ENCODE measurements around the gene ZNF335.
"Not testable (repeated sequence)": the region's sequence is repeated elsewhere in the genome, so short reads cannot be mapped to it uniquely, and the experiment has no call there.

The ZNF335 gene

GRCh38 chr20:45970646-45971424 is 1.2 kb downstream of the ZNF335 start:
- peak in 1 of 3 experiments; percentile 12 for DNase-seq (ENCODE audit: low read depth in 2 of 3, low spot score in 2 of 3)

- no peak for DNase-seq (ENCODE audit: low read depth in 2 of 3, low spot score in 2 of 3)
Observed at GRCh38 chr20:45969712-45970634, 2.0 kb downstream of the ZNF335 start.

GRCh38 chr20:45968801-45969711 is 2.9 kb downstream of the ZNF335 start:
- no peak for DNase-seq (ENCODE audit: low read depth in 2 of 3, low spot score in 2 of 3)

GRCh38 chr20:45968081-45968671 is 3.8 kb downstream of the ZNF335 start:
- DNase-seq (ENCODE audit: low read depth in 2 of 3, low spot score in 2 of 3), result no peak

- DNase-seq (ENCODE audit: low read depth in 2 of 3, low spot score in 2 of 3), result no peak
Observed at GRCh38 chr20:45967551-45968080, 4.4 kb downstream of the ZNF335 start.

- DNase-seq (ENCODE audit: low read depth in 2 of 3, low spot score in 2 of 3), result no peak
Observed at GRCh38 chr20:45965169-45966002, 6.6 kb downstream of the ZNF335 start.

- DNase-seq (ENCODE audit: low read depth in 2 of 3, low spot score in 2 of 3), result no peak
Observed at GRCh38 chr20:45964006-45964400, 8.0 kb downstream of the ZNF335 start.

GRCh38 chr20:45963059-45964005 is 8.7 kb downstream of the ZNF335 start:
- no peak for DNase-seq (ENCODE audit: low read depth in 2 of 3, low spot score in 2 of 3)

- no peak for DNase-seq (ENCODE audit: low read depth in 2 of 3, low spot score in 2 of 3)
Observed at GRCh38 chr20:45962031-45962755, 9.8 kb downstream of the ZNF335 start.

GRCh38 chr20:45959956-45960630 is 11.9 kb downstream of the ZNF335 start:
- no peak for DNase-seq (ENCODE audit: low read depth in 2 of 3, low spot score in 2 of 3)

- no peak for DNase-seq (ENCODE audit: low read depth in 2 of 3, low spot score in 2 of 3)
Observed at GRCh38 chr20:45959126-45959525, 12.9 kb downstream of the ZNF335 start.

- DNase-seq (ENCODE audit: low read depth in 2 of 3, low spot score in 2 of 3), result no peak
Observed at GRCh38 chr20:45958593-45958992, 13.4 kb downstream of the ZNF335 start.

- DNase-seq (ENCODE audit: low read depth in 2 of 3, low spot score in 2 of 3), result no peak
Observed at GRCh38 chr20:45957021-45957941, 14.7 kb downstream of the ZNF335 start.

- not testable (repeated sequence) for DNase-seq (ENCODE audit: low read depth in 2 of 3, low spot score in 2 of 3)
Observed at GRCh38 chr20:45956326-45956725, 15.7 kb downstream of the ZNF335 start.

GRCh38 chr20:45953672-45954071 is 18.3 kb downstream of the ZNF335 start:
- DNase-seq (ENCODE audit: low read depth in 2 of 3, low spot score in 2 of 3), result no peak

- no peak for DNase-seq (ENCODE audit: low read depth in 2 of 3, low spot score in 2 of 3)
Observed at GRCh38 chr20:45952861-45953260, 19.1 kb downstream of the ZNF335 start.
